Suprapubic skin (tissue), 3 donors: ENCODE results near the gene TGM2.

Source experiments
- EP300 ChIP-seq: sonication (generic); formaldehyde crosslinking; IDR thresholded peaks from one replicate; pipeline ENCODE4 v1.6.1; 2017; ENCODE audit warnings: antibody characterized with exemption
- POLR2A ChIP-seq, 2 donors: fragments of 450-650 bp; IDR thresholded peaks; one replicate each; pipeline ENCODE4 v1.6.1; 2017; ENCODE audit warnings: antibody characterized with exemption in 2 of 2, mild to moderate bottlenecking in 2 of 2, moderate library complexity in 2 of 2
- TF ChIP-seq, protein P1 (sequence below), 2 donors: fragments of 200-600 bp in 1 of 2; fragments of 450-650 bp in 1 of 2; sonication (generic) in 1 of 2; IDR thresholded peaks; one replicate each; pipeline ENCODE4 v1.5.1; 2016 to 2019; ENCODE audit warnings: antibody characterized with exemption in 2 of 2, mild to moderate bottlenecking in 1 of 2, moderate library complexity in 1 of 2

DNA sequence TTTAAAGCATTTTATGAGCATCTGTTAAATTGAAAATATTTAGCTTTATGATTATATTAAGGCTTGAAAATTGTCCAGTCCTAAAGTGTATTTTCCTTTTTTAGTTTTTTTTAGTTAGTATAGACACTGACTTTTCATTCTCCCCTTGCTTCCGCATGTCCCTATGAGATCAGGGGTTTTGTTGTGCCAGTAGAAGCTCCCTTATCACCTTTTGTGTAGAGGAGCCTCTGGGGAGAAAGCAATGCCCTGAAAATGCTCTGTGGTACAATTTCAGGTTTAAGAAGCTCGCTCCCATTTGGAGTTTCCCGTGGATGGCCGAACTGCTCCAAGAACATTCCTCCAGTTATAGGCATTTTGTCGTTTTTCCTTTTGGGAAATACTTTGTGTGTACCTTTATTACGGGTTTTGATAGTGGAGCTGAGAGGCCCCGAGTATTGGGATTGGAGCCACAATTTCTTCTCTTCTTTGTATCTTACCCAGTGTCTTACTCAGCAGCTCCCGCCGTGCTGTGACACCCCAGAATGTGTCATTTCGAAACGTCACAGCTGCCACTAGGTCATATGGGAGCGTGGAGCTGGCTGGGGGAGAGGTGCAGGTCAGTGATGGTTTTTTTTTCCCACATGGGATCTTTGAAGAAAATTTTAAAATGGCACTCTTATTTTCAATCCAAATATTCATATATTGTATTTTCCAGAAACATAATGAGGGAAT lies 81.6 kb downstream of the TGM2 start:
- TF ChIP-seq, protein P1, sequence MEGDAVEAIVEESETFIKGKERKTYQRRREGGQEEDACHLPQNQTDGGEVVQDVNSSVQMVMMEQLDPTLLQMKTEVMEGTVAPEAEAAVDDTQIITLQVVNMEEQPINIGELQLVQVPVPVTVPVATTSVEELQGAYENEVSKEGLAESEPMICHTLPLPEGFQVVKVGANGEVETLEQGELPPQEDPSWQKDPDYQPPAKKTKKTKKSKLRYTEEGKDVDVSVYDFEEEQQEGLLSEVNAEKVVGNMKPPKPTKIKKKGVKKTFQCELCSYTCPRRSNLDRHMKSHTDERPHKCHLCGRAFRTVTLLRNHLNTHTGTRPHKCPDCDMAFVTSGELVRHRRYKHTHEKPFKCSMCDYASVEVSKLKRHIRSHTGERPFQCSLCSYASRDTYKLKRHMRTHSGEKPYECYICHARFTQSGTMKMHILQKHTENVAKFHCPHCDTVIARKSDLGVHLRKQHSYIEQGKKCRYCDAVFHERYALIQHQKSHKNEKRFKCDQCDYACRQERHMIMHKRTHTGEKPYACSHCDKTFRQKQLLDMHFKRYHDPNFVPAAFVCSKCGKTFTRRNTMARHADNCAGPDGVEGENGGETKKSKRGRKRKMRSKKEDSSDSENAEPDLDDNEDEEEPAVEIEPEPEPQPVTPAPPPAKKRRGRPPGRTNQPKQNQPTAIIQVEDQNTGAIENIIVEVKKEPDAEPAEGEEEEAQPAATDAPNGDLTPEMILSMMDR (IDR thresholded peaks at IDR 0.05): no peak
- TF ChIP-seq POLR2A (IDR thresholded peaks at IDR 0.05): no peak
- TF ChIP-seq EP300: no peak
